Peyer's patch (tissue), 4 donors: ENCODE results near the gene ICA1. TPM values are rescaled to one million over a fixed set of nuclear protein-coding genes. Genes with fewer than 3 reads are reported as not detected.
"Not testable (repeated sequence)": the region's sequence is repeated elsewhere in the genome, so short reads cannot be mapped to it uniquely, and the experiment has no call there.

Source experiments
- DNase-seq, 3 donors: peaks; one replicate each; pipeline ENCODE4 v3.0.0-alpha.2; 2017 to 2019
- H3K27ac ChIP-seq, 4 donors: fragments of 200-600 bp; sonication (generic); one replicate each; pipeline ENCODE4 v1.5.1; 2016 to 2019
- H3K27me3 ChIP-seq, 2 donors: fragments of 200-600 bp; sonication (generic); one replicate each; pipeline ENCODE4 v1.5.1; 2019
- H3K36me3 ChIP-seq, 3 donors: fragments of 200-600 bp; sonication (generic); one replicate each; pipeline ENCODE4 v1.5.1; 2016 to 2019
- H3K4me1 ChIP-seq, 4 donors: fragments of 200-600 bp; sonication (generic); one replicate each; pipeline ENCODE4 v1.5.1; 2016 to 2019
- H3K4me3 ChIP-seq, 4 donors: fragments of 200-600 bp; sonication (generic); 1 replicate in 3 of 4; 2 replicates in 1 of 4; pipeline ENCODE4 v1.5.1; 2016 to 2019; ENCODE audit warnings: mild to moderate bottlenecking in 1 of 4
- H3K9me3 ChIP-seq, 4 donors: fragments of 200-600 bp; sonication (generic); one replicate each; pipeline ENCODE4 v1.5.1; 2016 to 2019; ENCODE audit warnings: mild to moderate bottlenecking in 1 of 4
- CTCF ChIP-seq, 6 experiments: fragments of 450-650 bp in 4 of 6; fragments of 200-600 bp in 2 of 6; sonication (generic) in 1 of 6; IDR thresholded peaks; one replicate each; pipeline ENCODE4 v1.5.1; 2017 to 2019; ENCODE audit warnings: antibody characterized with exemption in 6 of 6, mild to moderate bottlenecking in 3 of 6, moderate library complexity in 1 of 6
- POLR2A ChIP-seq, 2 donors: fragments of 450-650 bp; IDR thresholded peaks; one replicate each; pipeline ENCODE4 v1.5.1; 2017; ENCODE audit warnings: antibody characterized with exemption in 2 of 2, mild to moderate bottlenecking in 2 of 2, moderate library complexity in 2 of 2
- small RNA-seq, 2 donors: library from RNA; depleted of rRNA; stranded (forward); fragments of <200 nt; gene quantifications; one replicate each; pipeline ENCODE3, GENCODE V24; 2016
- total RNA-seq, 4 donors: library from RNA; depleted of rRNA; stranded (reverse); fragments of >200 nt; gene quantifications; one replicate each; pipeline ENCODE4 v1.1.0, GENCODE V29; 2016

Gene ICA1
- total RNA-seq, 4 donors from 2014 or later, result 37.0 to 79.9 (median 52.4) TPM

GRCh38 chr7:8068892-8069686 is 192.9 kb downstream of the ICA1 start:
- Histone ChIP-seq H3K27me3 (no peaks in the 10 kb centered on the region), H3K36me3 (no peaks in the 10 kb centered on the region), H3K27ac (no peak overlapping the region), H3K4me3 (no peak overlapping the region), H3K9me3 (no peaks in the 10 kb centered on the region), H3K4me1 (no peaks in the 10 kb centered on the region)
- TF ChIP-seq POLR2A (IDR thresholded peaks at IDR 0.05), result no peak
- no peak for TF ChIP-seq CTCF (IDR thresholded peaks at IDR 0.05)
- no peak for DNase-seq

- TF ChIP-seq CTCF (IDR thresholded peaks at IDR 0.05), result no peak
- no peak for TF ChIP-seq POLR2A (IDR thresholded peaks at IDR 0.05)
Measured at GRCh38 chr7:8065356-8065813, 196.6 kb downstream of the ICA1 start.

GRCh38 chr7:8064828-8065227 is 197.1 kb downstream of the ICA1 start:
- Histone ChIP-seq H3K27ac (no peak overlapping the region), H3K27me3 (no peaks in the 10 kb centered on the region), H3K9me3 (no peaks in the 10 kb centered on the region), H3K4me3 (no peak overlapping the region), H3K4me1 (no peaks in the 10 kb centered on the region), H3K36me3 (no peaks in the 10 kb centered on the region)
- TF ChIP-seq POLR2A (IDR thresholded peaks at IDR 0.05) (no peak), CTCF (IDR thresholded peaks at IDR 0.05) (no peak)
- no peak for DNase-seq

More at GRCh38 chr7:8065356-8065813, 196.6 kb downstream of the ICA1 start:
- Histone ChIP-seq H3K4me1 (no peaks in the 10 kb centered on the region), H3K36me3 (no peaks in the 10 kb centered on the region), H3K27me3 (no peaks in the 10 kb centered on the region), H3K27ac (no peak overlapping the region), H3K4me3 (no peak overlapping the region), H3K9me3 (no peaks in the 10 kb centered on the region)
- no peak for DNase-seq

GRCh38 chr7:8063706-8064297 is 198.2 kb downstream of the ICA1 start:
- Histone ChIP-seq H3K27me3 (no peaks in the 10 kb centered on the region), H3K36me3 (no peaks in the 10 kb centered on the region), H3K4me1 (no peaks in the 10 kb centered on the region), H3K4me3 (no peak overlapping the region), H3K9me3 (no peaks in the 10 kb centered on the region), H3K27ac (no peak overlapping the region)
- TF ChIP-seq POLR2A (IDR thresholded peaks at IDR 0.05) (no peak), CTCF (IDR thresholded peaks at IDR 0.05) (no peak)
- DNase-seq, result no peak

GRCh38 chr7:8063300-8063699 is 198.7 kb downstream of the ICA1 start:
- H3K36me3 ChIP-seq, H3K27me3 ChIP-seq, H3K9me3 ChIP-seq, DNase-seq, H3K4me1 ChIP-seq, H3K4me3 ChIP-seq, H3K27ac ChIP-seq: not testable (repeated sequence)

Small RNA genes within 50 kb of the gene (small RNA-seq; reads per million reads assigned to genes)
- gene AC007009.1, result 0 reads per million in 2 donors

Other genes starting within 250 kb of the ICA1 start
- not detected for gene NXPH1, start 171.4 kb upstream of the ICA1 start, total RNA-seq